Trophoblast cell (in vitro differentiated cells and primary cell): ENCODE data around the gene CAMSAP3.

Experiments
- DNase-seq, 2 donors: peaks; one replicate each; pipeline ENCODE4 v3.0.0-alpha.2; 2016
- H2AFZ ChIP-seq: 2 replicates; pipeline ENCODE4 v1.6.1; 2013; ENCODE audit warnings: low read length, moderate library complexity, mild to moderate bottlenecking; ENCODE audit not compliant: insufficient read depth, poor library complexity
- H2AK5ac ChIP-seq: 2 replicates; pipeline ENCODE4 v1.6.1; 2013; ENCODE audit warnings: mild to moderate bottlenecking, low read length
- H2BK120ac ChIP-seq: 2 replicates; pipeline ENCODE4 v1.6.1; 2013; ENCODE audit warnings: low read length, mild to moderate bottlenecking, moderate library complexity; ENCODE audit not compliant: insufficient read depth, poor library complexity
- H2BK12ac ChIP-seq: 2 replicates; pipeline ENCODE4 v1.6.1; 2013; ENCODE audit warnings: mild to moderate bottlenecking, low read length, moderate library complexity
- H2BK5ac ChIP-seq: 2 replicates; pipeline ENCODE4 v1.6.1; 2013; ENCODE audit warnings: low read length, low read depth, moderate library complexity, mild to moderate bottlenecking; ENCODE audit not compliant: poor library complexity
- H3K14ac ChIP-seq: 2 replicates; pipeline ENCODE4 v1.6.1; 2013; ENCODE audit warnings: mild to moderate bottlenecking, low read length
- H3K18ac ChIP-seq: 2 replicates; pipeline ENCODE4 v1.6.1; 2013; ENCODE audit warnings: mild to moderate bottlenecking, low read length
- H3K23ac ChIP-seq: 2 replicates; pipeline ENCODE4 v1.6.1; 2013; ENCODE audit warnings: low read length
- H3K27ac ChIP-seq: 2 replicates; pipeline ENCODE4 v1.5.1; 2013; ENCODE audit warnings: low read depth, mild to moderate bottlenecking, inconsistent platforms, low read length, moderate library complexity
- H3K27me3 ChIP-seq: 2 replicates; pipeline ENCODE4 v1.6.1; 2013; ENCODE audit warnings: inconsistent platforms, mild to moderate bottlenecking, low read length, moderate library complexity; ENCODE audit not compliant: insufficient read depth
- H3K36me3 ChIP-seq, 2 experiments: 1 replicate in 1 of 2; 2 replicates in 1 of 2; pipeline ENCODE4 v1.6.1; 2013; ENCODE audit warnings: low read length in 2 of 2, mild to moderate bottlenecking in 2 of 2, moderate library complexity in 1 of 2; ENCODE audit not compliant: insufficient read depth in 2 of 2, control insufficient read depth in 1 of 2
- H3K4ac ChIP-seq: 2 replicates; pipeline ENCODE4 v1.6.1; 2013; ENCODE audit warnings: low read depth, mild to moderate bottlenecking, low read length, moderate library complexity
- H3K4me1 ChIP-seq, 2 experiments: 1 replicate in 1 of 2; 2 replicates in 1 of 2; pipeline ENCODE4 v1.6.1; 2013; ENCODE audit warnings: low read length in 2 of 2, mild to moderate bottlenecking in 2 of 2, moderate library complexity in 1 of 2; ENCODE audit not compliant: insufficient read depth in 2 of 2, control insufficient read depth in 1 of 2
- H3K4me2 ChIP-seq: 2 replicates; pipeline ENCODE4 v1.6.1; 2013; ENCODE audit warnings: inconsistent platforms, mild to moderate bottlenecking, low read length, moderate library complexity
- H3K4me3 ChIP-seq: 2 replicates; pipeline ENCODE4 v1.5.1; 2013; ENCODE audit warnings: mild to moderate bottlenecking, low read depth, low read length, inconsistent platforms
- H3K79me1 ChIP-seq: one replicate; pipeline ENCODE4 v1.6.1; 2013; ENCODE audit warnings: low read length
- H3K79me2 ChIP-seq: 2 replicates; pipeline ENCODE4 v1.6.1; 2013; ENCODE audit warnings: low read length, mild to moderate bottlenecking; ENCODE audit not compliant: control insufficient read depth, insufficient read depth, poor library complexity
- H3K9ac ChIP-seq: 2 replicates; pipeline ENCODE4 v1.6.1; 2013; ENCODE audit warnings: mild to moderate bottlenecking, low read length
- H3K9me3 ChIP-seq: 2 replicates; pipeline ENCODE4 v1.6.1; 2013; ENCODE audit warnings: low read depth, mild to moderate bottlenecking, control low read depth, inconsistent platforms, low read length; ENCODE audit not compliant: insufficient read depth
- H4K12ac ChIP-seq: 2 replicates; pipeline ENCODE4 v1.6.1; 2013; ENCODE audit warnings: low read depth, mild to moderate bottlenecking, low read length, moderate library complexity
- H4K8ac ChIP-seq: 2 replicates; pipeline ENCODE4 v1.6.1; 2013; ENCODE audit warnings: low read depth, mild to moderate bottlenecking, low read length, moderate library complexity
- H4K91ac ChIP-seq: one replicate; pipeline ENCODE4 v1.6.1; 2013; ENCODE audit warnings: low read depth, mild to moderate bottlenecking, low read length, moderate library complexity
- whole genome bisulfite sequencing: extraction: QIAGEN DNeasy Blood & Tissue Kit; methylation state at CpG from one replicate; pipeline ENCODE4 v1.1.7; 2013; ENCODE audit warnings: missing lambda C conversion rate; ENCODE audit not compliant: insufficient read length, insufficient coverage; ENCODE audit errors: extremely low coverage; 5-methylcytosine and 5-hydroxymethylcytosine counted together

Gene CAMSAP3

GRCh38 chr19:7614859-7615741 is 19.4 kb downstream of the CAMSAP3 start:
- Histone ChIP-seq H3K27me3 (no peaks in the 10 kb centered on the region), H3K18ac (no peak overlapping the region), H2AK5ac (no peak overlapping the region), H3K23ac (no peak overlapping the region), H4K91ac (no peak overlapping the region), H4K8ac (no peak overlapping the region), H3K79me1 (peaks cover 2% of the 10 kb centered on the region), H3K79me2 (no peaks in the 10 kb centered on the region), H3K4me1 (peaks cover 11 to 12% of the 10 kb centered on the region in 2 experiments), H3K27ac (no peak overlapping the region), H2AFZ (no peak overlapping the region), H3K4ac (no peak overlapping the region), H3K14ac (no peak overlapping the region), H3K4me2 (no peak overlapping the region), H3K36me3 (peaks cover 64 to 66% of the 10 kb centered on the region in 2 experiments), H3K9me3 (peaks cover 5% of the 10 kb centered on the region), H3K9ac (no peak overlapping the region), H2BK120ac (no peak overlapping the region), H2BK5ac (no peak overlapping the region), H2BK12ac (no peak overlapping the region), H4K12ac (no peak overlapping the region), H3K4me3 (no peak overlapping the region)
- no peak for DNase-seq
- no CpG with 5 or more reads among the region's 59 CpGs for WGBS

- H3K9me3 ChIP-seq: peaks cover 5% of the 10 kb centered on the region
Measured at GRCh38 chr19:7617172-7617571, 21.5 kb downstream of the CAMSAP3 start.

GRCh38 chr19:7617735-7618134 is 22.1 kb downstream of the CAMSAP3 start:
- no peak overlapping the region for H2BK12ac ChIP-seq
- H2BK120ac ChIP-seq: no peak overlapping the region
- H3K4me1 ChIP-seq: peaks cover 11 to 12% of the 10 kb centered on the region in 2 experiments
- H3K4me3 ChIP-seq: no peak overlapping the region
- peaks cover 68 to 70% of the 10 kb centered on the region in 2 experiments for H3K36me3 ChIP-seq
- H3K79me1 ChIP-seq: peaks cover 2% of the 10 kb centered on the region
- no peaks in the 10 kb centered on the region for H3K79me2 ChIP-seq
- no peak overlapping the region for H3K9ac ChIP-seq
- no peak overlapping the region for H2AFZ ChIP-seq
- no peak overlapping the region for H3K14ac ChIP-seq
- H4K8ac ChIP-seq: no peak overlapping the region
- H3K9me3 ChIP-seq: peaks cover 5% of the 10 kb centered on the region
- no peak for DNase-seq
- no peak overlapping the region for H3K23ac ChIP-seq
- no peak overlapping the region for H2AK5ac ChIP-seq
- no peak overlapping the region for H2BK5ac ChIP-seq
- H3K27ac ChIP-seq: no peak overlapping the region
- no CpG with 5 or more reads among the region's 28 CpGs for WGBS
- H4K91ac ChIP-seq: no peak overlapping the region
- no peak overlapping the region for H3K4ac ChIP-seq
- no peaks in the 10 kb centered on the region for H3K27me3 ChIP-seq
- no peak overlapping the region for H4K12ac ChIP-seq
- H3K18ac ChIP-seq: no peak overlapping the region
- no peak overlapping the region for H3K4me2 ChIP-seq

More at GRCh38 chr19:7617172-7617571, 21.5 kb downstream of the CAMSAP3 start:
- Histone ChIP-seq H4K91ac (no peak overlapping the region), H3K9ac (no peak overlapping the region), H4K12ac (no peak overlapping the region), H3K4me2 (no peak overlapping the region), H2BK12ac (no peak overlapping the region), H3K18ac (no peak overlapping the region), H3K14ac (no peak overlapping the region), H3K4ac (no peak overlapping the region), H3K4me3 (no peak overlapping the region), H3K36me3 (peaks cover 68 to 69% of the 10 kb centered on the region in 2 experiments), H2BK5ac (no peak overlapping the region), H3K79me1 (peaks cover 2% of the 10 kb centered on the region), H4K8ac (no peak overlapping the region), H3K4me1 (peaks cover 11 to 12% of the 10 kb centered on the region in 2 experiments), H3K79me2 (no peaks in the 10 kb centered on the region), H3K27me3 (no peaks in the 10 kb centered on the region), H3K23ac (no peak overlapping the region), H2AFZ (no peak overlapping the region), H3K27ac (no peak overlapping the region), H2AK5ac (no peak overlapping the region), H2BK120ac (no peak overlapping the region)
- DNase-seq: no peak
- no CpG with 5 or more reads among the region's 12 CpGs for WGBS

- Histone ChIP-seq H3K14ac (no peak overlapping the region), H3K79me2 (no peaks in the 10 kb centered on the region), H3K27ac (no peak overlapping the region), H2BK5ac (no peak overlapping the region), H4K12ac (no peak overlapping the region), H3K4me2 (no peak overlapping the region), H2AK5ac (no peak overlapping the region), H3K23ac (no peak overlapping the region), H3K4me1 (peaks cover 11 to 12% of the 10 kb centered on the region in 2 experiments), H2BK12ac (no peak overlapping the region), H2AFZ (no peak overlapping the region), H3K9me3 (peaks cover 5% of the 10 kb centered on the region), H3K4ac (no peak overlapping the region), H4K8ac (no peak overlapping the region), H3K18ac (no peak overlapping the region), H3K9ac (no peak overlapping the region), H4K91ac (no peak overlapping the region), H3K36me3 (peaks cover 73 to 74% of the 10 kb centered on the region in 2 experiments), H3K79me1 (peaks cover 2% of the 10 kb centered on the region), H2BK120ac (no peak overlapping the region), H3K4me3 (no peak overlapping the region), H3K27me3 (no peaks in the 10 kb centered on the region)
- WGBS: no CpG with 5 or more reads among the region's 4 CpGs
- no peak for DNase-seq
Measured at GRCh38 chr19:7618348-7618747, 22.7 kb downstream of the CAMSAP3 start.
